ENCODE measurements around the gene GINM1. TPM values are rescaled to one million over a fixed set of nuclear protein-coding genes. Genes with fewer than 3 reads are reported as not detected.

The GINM1 gene
- total and polyA plus RNA-seq, 7 experiments from 2014 or later = 14.4 to 27.3 (median 20.7) TPM

DNA sequence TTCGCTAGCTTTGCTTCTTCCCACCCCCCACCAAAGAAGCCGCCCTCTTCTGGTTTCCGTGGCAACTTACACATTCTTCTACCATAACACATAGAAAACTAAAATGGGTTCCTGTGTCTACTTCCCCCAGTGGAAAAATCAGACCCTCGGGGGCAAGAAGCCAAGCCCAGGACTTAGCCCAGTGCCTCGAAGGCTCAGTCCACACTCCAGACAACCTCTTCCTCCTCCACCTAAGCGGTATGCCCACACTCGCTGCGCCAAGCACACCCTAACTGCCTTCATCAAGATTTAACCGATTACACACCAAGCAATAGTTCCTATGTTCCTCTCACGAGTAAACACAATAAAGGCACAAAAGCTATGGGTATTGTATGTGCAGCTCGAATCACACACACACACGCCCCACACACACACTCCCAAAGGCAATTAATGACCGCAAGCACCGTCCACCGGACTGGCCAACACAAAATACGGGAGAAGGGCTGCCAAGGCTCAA lies 20.9 kb upstream of the GINM1 start:
- peak overlapping the region; percentile 99 for H3K27ac ChIP-seq (ENCODE audit: low read depth, low read length)
- Mint-ChIP-seq H3K9me3 (peaks cover 0 to 4% (median 0%) of the 10 kb centered on the region in 11 donors), H3K27me3 (peaks cover 0 to 15% (median 6%) of the 10 kb centered on the region in 5 donors), H3K4me3 (peak overlapping the region; percentile 86 to 100 (median 98)), H3K27ac (peak overlapping the region; percentile 91 to 100 (median 99)), H3K36me3 (peaks cover 0 to 10% (median 3%) of the 10 kb centered on the region in 5 donors), H3K4me1 (peaks cover 31 to 51% (median 41%) of the 10 kb centered on the region in 7 donors)
- H3K27me3 ChIP-seq (ENCODE audit: control insufficient read depth in 2 of 2, insufficient read depth in 2 of 2, low read length in 2 of 2) = no peaks in the 10 kb centered on the region
- peaks cover 19 to 22% of the 10 kb centered on the region in 2 donors for H3K4me1 ChIP-seq (ENCODE audit: control insufficient read depth in 2 of 2, insufficient read depth in 2 of 2, low read length in 2 of 2)
- ATAC-seq = peak; percentile 64
- DNase-seq = peak; percentile 49 to 91 (median 83)
- POLR2A ChIA-PET = interaction anchor here (0.7 to 3.6 kb wide), 15 partner anchors 11 to 460 kb away, joined by 3 to 18 read pairs (median 3); partner anchors contain the start of genes GINM1, LATS1, PCMT1 and ZC3H12D
- H3K4me3 ChIP-seq (ENCODE audit: low read length) = peak overlapping the region; percentile 90
- H3K36me3 ChIP-seq (ENCODE audit: control insufficient read depth in 2 of 3, insufficient read depth in 3 of 3, low read length in 3 of 3) = peaks cover 0 to 10% (median 0%) of the 10 kb centered on the region in 3 experiments
- intact Hi-C loops (cut with micrococcal nuclease) = loop anchor here (1.0 to 5.0 kb wide), 4 partner anchors 19 to 462 kb away; no protein-coding TSS in a partner anchor
- CTCF ChIA-PET = interaction anchor here (0.6 to 3.4 kb wide), 8 partner anchors 17 to 185 kb away, joined by 3 to 12 read pairs (median 4); partner anchors contain the start of genes LATS1 and ZC3H12D
- H3K9me3 ChIP-seq (ENCODE audit: control insufficient read depth in 2 of 3, low read length in 3 of 3) = no peaks in the 10 kb centered on the region

DNA sequence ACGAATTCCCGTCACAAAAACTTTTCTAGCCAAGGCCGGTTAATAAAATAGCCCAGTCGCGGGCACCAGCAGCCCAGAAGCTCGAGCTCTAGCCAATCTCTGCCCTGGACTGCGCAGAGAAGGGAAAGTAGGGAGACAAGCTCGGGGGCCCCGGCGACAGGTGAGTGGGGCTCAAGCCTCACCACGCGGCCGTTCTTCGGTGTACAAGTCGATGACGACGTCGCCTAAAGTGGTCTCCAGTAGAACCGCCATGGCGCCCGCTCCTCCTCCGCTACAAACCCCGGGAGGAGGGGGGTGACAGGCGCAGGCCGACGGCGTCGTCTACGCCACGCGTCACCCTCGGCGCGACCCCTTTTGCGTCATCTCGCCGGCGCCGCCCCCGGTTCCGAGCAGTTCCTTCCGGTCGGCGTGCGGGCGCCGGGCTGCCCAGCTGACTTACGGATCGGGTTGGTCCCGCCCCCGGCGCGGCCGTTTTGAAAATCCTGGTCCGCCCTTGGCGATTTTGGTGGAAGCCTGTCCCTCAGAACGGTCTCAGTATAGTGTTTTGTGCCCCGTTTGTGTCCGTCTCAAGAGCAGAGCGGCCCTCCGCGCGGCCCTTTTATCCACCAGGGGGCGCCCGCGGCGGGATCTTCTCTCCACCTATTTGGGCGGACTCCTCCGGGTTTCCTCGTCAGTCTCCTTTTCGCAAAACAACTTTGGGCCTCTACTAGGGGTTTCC lies 20.3 kb upstream of the GINM1 start, which contains the start of gene PPIL4:
Gene PPIL4, minus strand, starts transcription at position 290 of the 718 bp plus-strand sequence. Its CDS starts 38 bp downstream, at position 252.
- Mint-ChIP-seq H3K36me3 (peaks cover 0 to 6% (median under 1%) of the 10 kb centered on the region in 5 donors), H3K27me3 (peaks cover 0 to 15% (median 6%) of the 10 kb centered on the region in 5 donors), H3K4me1 (peaks cover 31 to 51% (median 41%) of the 10 kb centered on the region in 7 donors), H3K9me3 (peaks cover 0 to 4% (median 0%) of the 10 kb centered on the region in 11 donors), H3K27ac (peak within 1 kb of the TSS; percentile 91 to 100 (median 99)), H3K4me3 (peak within 1 kb of the TSS; percentile 86 to 100 (median 98))
- Histone ChIP-seq H3K4me3 (ENCODE audit: low read length) (peak within 1 kb of the TSS; percentile 90), H3K27ac (ENCODE audit: low read depth, low read length) (peak within 1 kb of the TSS; percentile 99), H3K4me1 (ENCODE audit: control insufficient read depth in 2 of 2, insufficient read depth in 2 of 2, low read length in 2 of 2) (peaks cover 19 to 22% of the 10 kb centered on the region in 2 donors), H3K36me3 (ENCODE audit: control insufficient read depth in 2 of 3, insufficient read depth in 3 of 3, low read length in 3 of 3) (peaks cover 0 to 7% (median 0%) of the 10 kb centered on the region in 3 experiments), H3K27me3 (ENCODE audit: control insufficient read depth in 2 of 2, insufficient read depth in 2 of 2, low read length in 2 of 2) (no peaks in the 10 kb centered on the region), H3K9me3 (ENCODE audit: control insufficient read depth in 2 of 3, low read length in 3 of 3) (no peaks in the 10 kb centered on the region)
- ChIA-PET CTCF (interaction anchor here (0.6 to 3.4 kb wide), 9 partner anchors 17 to 186 kb away, joined by 3 to 12 read pairs (median 4); partner anchors contain the start of genes LATS1 and ZC3H12D), POLR2A (interaction anchor here (0.6 to 3.6 kb wide), 17 partner anchors 16 to 461 kb away, joined by 3 to 18 read pairs (median 3); partner anchors contain the start of genes GINM1, LATS1, PCMT1 and ZC3H12D)
- intact Hi-C loops (cut with micrococcal nuclease) = loop anchor here (1.0 to 5.0 kb wide), 18 partner anchors 19 to 517 kb away; partner anchors contain the start of genes GINM1 (in 2 of the 2), KATNA1 (in 2 of the 2), NUP43 (in 2 of the 2) and LATS1 (in 1 of the 2)
- peak; percentile 93 for ATAC-seq
- DNase-seq = peak; percentile 94 to 98 (median 97)

DNA sequence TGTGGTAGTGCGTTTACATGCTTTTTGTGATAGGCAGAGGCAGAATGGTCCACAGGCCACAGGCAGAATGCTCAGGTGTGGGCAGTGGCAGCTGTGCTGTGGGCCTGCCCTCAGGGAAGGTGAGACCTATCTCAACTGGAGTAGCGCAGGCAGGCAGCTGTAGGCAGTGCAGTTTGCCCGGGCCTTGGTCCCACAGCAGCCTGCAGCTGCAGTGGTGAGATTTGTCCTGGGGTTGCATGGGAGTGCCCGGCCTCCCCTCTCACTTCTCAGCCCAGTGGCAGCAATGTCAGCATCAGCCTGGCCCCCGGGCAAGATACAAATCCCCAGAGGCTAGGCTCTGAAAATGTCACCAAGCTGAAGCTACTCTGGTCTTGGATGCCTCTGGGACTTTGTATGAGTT lies 14.3 kb upstream of the GINM1 start:
- H3K4me1 Mint-ChIP-seq = peaks cover 0 to 9% (median 4%) of the 10 kb centered on the region in 7 donors
- ATAC-seq = no peak

DNA sequence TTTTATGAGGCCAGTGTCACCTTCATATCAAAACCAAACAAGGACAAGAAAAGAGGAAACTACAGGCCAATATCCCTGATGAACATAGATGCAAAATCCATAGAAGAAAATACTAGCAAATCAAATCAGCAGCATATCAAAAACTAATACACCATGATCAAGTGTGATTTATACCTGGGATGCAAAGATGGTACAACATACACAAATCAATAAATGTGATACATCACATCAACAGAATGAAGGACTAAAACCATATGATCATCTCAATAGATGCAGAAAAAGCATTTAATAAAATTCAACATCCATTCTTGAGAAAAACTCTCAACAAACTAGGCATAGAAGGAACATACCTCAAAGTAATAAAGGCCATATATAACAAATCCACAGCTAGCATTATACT lies 8.1 kb upstream of the GINM1 start:
- H3K4me1 Mint-ChIP-seq = peaks cover 0 to 4% (median 0%) of the 10 kb centered on the region in 7 donors
- no peak overlapping the region for H3K4me3 Mint-ChIP-seq
- H3K27ac ChIP-seq (ENCODE audit: low read depth, low read length) = no peak overlapping the region
- H3K4me1 ChIP-seq (ENCODE audit: control insufficient read depth in 2 of 2, insufficient read depth in 2 of 2, low read length in 2 of 2) = no peaks in the 10 kb centered on the region
- H3K9me3 ChIP-seq (ENCODE audit: control insufficient read depth in 2 of 3, low read length in 3 of 3) = no peaks in the 10 kb centered on the region
- no peak overlapping the region for H3K27ac Mint-ChIP-seq
- CTCF ChIA-PET = no interaction called here
- H3K36me3 ChIP-seq (ENCODE audit: control insufficient read depth in 2 of 3, insufficient read depth in 3 of 3, low read length in 3 of 3) = no peaks in the 10 kb centered on the region
- no peaks in the 10 kb centered on the region for H3K27me3 ChIP-seq (ENCODE audit: control insufficient read depth in 2 of 2, insufficient read depth in 2 of 2, low read length in 2 of 2)
- ATAC-seq (no peak), DNase-seq (no peak)
- POLR2A ChIA-PET = no interaction called here
- peaks cover 5 to 58% (median 10%) of the 10 kb centered on the region in 5 donors for H3K27me3 Mint-ChIP-seq
- intact Hi-C loops (cut with micrococcal nuclease) = no loop called here
- no peaks in the 10 kb centered on the region for H3K36me3 Mint-ChIP-seq
- H3K9me3 Mint-ChIP-seq = no peaks in the 10 kb centered on the region
- H3K4me3 ChIP-seq (ENCODE audit: low read length) = no peak overlapping the region

More for the DNA sequence above, 14.3 kb upstream of the GINM1 start:
- Mint-ChIP-seq H3K36me3 (no peaks in the 10 kb centered on the region), H3K27me3 (peaks cover 5 to 35% (median 19%) of the 10 kb centered on the region in 5 donors), H3K9me3 (peaks cover 0 to 2% (median 0%) of the 10 kb centered on the region in 11 donors), H3K4me3 (no peak overlapping the region), H3K27ac (no peak overlapping the region)
- H3K4me3 ChIP-seq (ENCODE audit: low read length) = no peak overlapping the region
- H3K9me3 ChIP-seq (ENCODE audit: control insufficient read depth in 2 of 3, low read length in 3 of 3) = no peaks in the 10 kb centered on the region
- ChIA-PET CTCF (no interaction called here), POLR2A (no interaction called here)
- no peaks in the 10 kb centered on the region for H3K36me3 ChIP-seq (ENCODE audit: control insufficient read depth in 2 of 3, insufficient read depth in 3 of 3, low read length in 3 of 3)
- H3K27ac ChIP-seq (ENCODE audit: low read depth, low read length) = no peak overlapping the region
- no peak for DNase-seq
- intact Hi-C loops (cut with micrococcal nuclease) = no loop called here
- H3K4me1 ChIP-seq (ENCODE audit: control insufficient read depth in 2 of 2, insufficient read depth in 2 of 2, low read length in 2 of 2) = no peaks in the 10 kb centered on the region
- no peaks in the 10 kb centered on the region for H3K27me3 ChIP-seq (ENCODE audit: control insufficient read depth in 2 of 2, insufficient read depth in 2 of 2, low read length in 2 of 2)

DNA sequence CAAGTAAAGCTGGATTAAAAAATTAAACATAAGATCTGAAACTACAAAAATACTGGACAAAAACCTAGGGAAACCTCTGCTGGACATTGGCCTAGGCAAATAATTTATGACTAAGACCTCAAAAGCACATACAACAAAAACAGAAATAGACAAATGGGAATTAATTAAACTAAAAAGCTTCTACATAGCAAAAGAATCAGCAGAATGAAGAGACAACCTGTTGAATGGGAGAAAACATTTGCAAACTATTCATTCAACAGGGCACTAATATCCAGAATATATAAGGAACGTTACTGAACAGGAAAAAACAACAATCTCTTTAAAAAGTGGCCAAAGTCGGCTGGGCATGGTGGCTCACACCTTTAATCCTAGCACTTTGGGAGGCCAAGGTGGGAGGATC lies 6.8 kb upstream of the GINM1 start:
- intact Hi-C loops (cut with micrococcal nuclease) = no loop called here
- Mint-ChIP-seq H3K27me3 (peaks cover 0 to 56% (median 10%) of the 10 kb centered on the region in 5 donors), H3K36me3 (no peaks in the 10 kb centered on the region), H3K4me3 (no peak overlapping the region), H3K4me1 (peaks cover 0 to 4% (median 0%) of the 10 kb centered on the region in 7 donors), H3K27ac (no peak overlapping the region), H3K9me3 (no peaks in the 10 kb centered on the region)
- DNase-seq (no peak), ATAC-seq (no peak)
- Histone ChIP-seq H3K4me1 (ENCODE audit: control insufficient read depth in 2 of 2, insufficient read depth in 2 of 2, low read length in 2 of 2) (no peaks in the 10 kb centered on the region), H3K9me3 (ENCODE audit: control insufficient read depth in 2 of 3, low read length in 3 of 3) (no peaks in the 10 kb centered on the region), H3K4me3 (ENCODE audit: low read length) (no peak overlapping the region), H3K27ac (ENCODE audit: low read depth, low read length) (no peak overlapping the region), H3K36me3 (ENCODE audit: control insufficient read depth in 2 of 3, insufficient read depth in 3 of 3, low read length in 3 of 3) (no peaks in the 10 kb centered on the region), H3K27me3 (ENCODE audit: control insufficient read depth in 2 of 2, insufficient read depth in 2 of 2, low read length in 2 of 2) (no peaks in the 10 kb centered on the region)
- ChIA-PET POLR2A (no interaction called here), CTCF (no interaction called here)

DNA sequence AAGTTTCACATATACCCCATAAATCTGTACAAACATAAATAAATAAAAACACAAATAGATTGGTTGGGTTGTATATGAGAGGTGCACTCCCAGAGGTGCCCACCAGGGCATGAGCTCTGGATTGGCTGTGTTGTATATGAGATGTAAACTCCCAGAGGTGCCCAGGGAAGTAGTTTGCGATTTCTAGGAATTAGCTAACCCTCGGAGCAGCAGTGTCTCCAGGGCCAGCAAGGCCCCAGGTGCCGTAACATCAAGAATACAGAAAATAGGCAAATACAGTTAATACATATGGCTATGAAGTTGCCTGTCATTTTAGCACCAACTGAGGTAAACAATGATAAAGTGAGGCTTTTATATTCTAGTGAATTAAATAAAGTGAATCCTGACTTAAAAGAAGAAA lies 5.4 kb upstream of the GINM1 start:
- CTCF ChIA-PET = interaction anchor here (0.9 to 1.4 kb wide), 2 partner anchors 10 to 12 kb away, joined by 3 read pairs; no protein-coding TSS in a partner anchor
- Mint-ChIP-seq H3K36me3 (no peaks in the 10 kb centered on the region), H3K9me3 (peaks cover 0 to 1% (median 0%) of the 10 kb centered on the region in 11 donors), H3K4me1 (peaks cover 0 to 8% (median 4%) of the 10 kb centered on the region in 7 donors), H3K27ac (no peak overlapping the region), H3K4me3 (no peak overlapping the region), H3K27me3 (peaks cover 0 to 44% (median under 1%) of the 10 kb centered on the region in 5 donors)
- Histone ChIP-seq H3K27ac (ENCODE audit: low read depth, low read length) (no peak overlapping the region), H3K9me3 (ENCODE audit: control insufficient read depth in 2 of 3, low read length in 3 of 3) (no peaks in the 10 kb centered on the region), H3K4me3 (ENCODE audit: low read length) (no peak overlapping the region), H3K27me3 (ENCODE audit: control insufficient read depth in 2 of 2, insufficient read depth in 2 of 2, low read length in 2 of 2) (no peaks in the 10 kb centered on the region), H3K36me3 (ENCODE audit: control insufficient read depth in 2 of 3, insufficient read depth in 3 of 3, low read length in 3 of 3) (no peaks in the 10 kb centered on the region), H3K4me1 (ENCODE audit: control insufficient read depth in 2 of 2, insufficient read depth in 2 of 2, low read length in 2 of 2) (no peaks in the 10 kb centered on the region)
- DNase-seq (no peak), ATAC-seq (peak; percentile 39)
- POLR2A ChIA-PET = no interaction called here
- intact Hi-C loops (cut with micrococcal nuclease) = no loop called here
